ENCODE results near the gene AGBL3. TPM values are rescaled to one million over a fixed set of nuclear protein-coding genes. Genes with fewer than 3 reads are reported as not detected.

The AGBL3 gene
- total and polyA plus RNA-seq, 2 of the 8 experiments (the other 6 are each of a cell fraction or from before 2014, with no cell fraction given) = 1.1 to 1.9 TPM

GRCh38 chr7:135147899-135148721 lies 161.8 kb downstream of the AGBL3 start, which contains the start of gene TMEM140:
TMEM140 (plus strand) TSS chr7:135148072; CDS start chr7:135164442, 16,370 bp downstream.
- H3K4me1 ChIP-seq (replicated peaks in 1 of 4; ENCODE audit: control insufficient read depth in 3 of 4, insufficient read depth in 4 of 4, low read length in 3 of 4) = no peaks in the 10 kb centered on the region
- H2AFZ ChIP-seq (ENCODE audit: low read length) = no peak within 1 kb of the TSS
- H2BK20ac ChIP-seq (ENCODE audit: low read length) = no peak within 1 kb of the TSS
- no peaks in the 10 kb centered on the region for H4K20me1 ChIP-seq (replicated peaks in 1 of 2; ENCODE audit: control insufficient read depth in 1 of 2, insufficient read depth in 2 of 2, low read length in 2 of 2)
- no peak within 1 kb of the TSS for H2BK15ac ChIP-seq (ENCODE audit: low read length)
- no peak within 1 kb of the TSS for H4K8ac ChIP-seq (ENCODE audit: extremely low read depth, insufficient read depth, low read length)
- H4K5ac ChIP-seq (ENCODE audit: insufficient read length, low read depth, low read length) = no peak within 1 kb of the TSS
- no peak within 1 kb of the TSS for H2AK5ac ChIP-seq (ENCODE audit: low read depth, low read length)
- no peak within 1 kb of the TSS for H3K4me3 ChIP-seq (ENCODE audit: extremely low read depth in 1 of 4, insufficient read depth in 2 of 4, low read depth in 3 of 4, low read length in 4 of 4)
- 82% methylated on average over 13 of the region's 13 CpGs; no CpG with 5 or more reads in 1 of the 2 experiments for WGBS, 2 experiments (ENCODE audit: extremely low coverage in 1 of 2, insufficient coverage in 1 of 2, insufficient read length in 1 of 2, insufficient replicate concordance in 2 of 2, low coverage in 1 of 2, low lambda C conversion rate in 2 of 2, missing lambda C conversion rate in 1 of 2)
- no peaks in the 10 kb centered on the region for H3K36me3 ChIP-seq (ENCODE audit: control insufficient read depth in 2 of 4, insufficient read depth in 4 of 4, low read length in 3 of 4)
- CTCF ChIA-PET (ENCODE audit: partially characterized antibody) = interaction anchor here (0.7 to 1.8 kb wide), 5 partner anchors 38 to 266 kb away, joined by 3 to 6 read pairs (median 3); partner anchors contain the start of gene AGBL3
- no peaks in the 10 kb centered on the region for H3K27me3 ChIP-seq (replicated peaks in 1 of 4; ENCODE audit: control insufficient read depth in 3 of 4, extremely low read depth in 1 of 4, insufficient read depth in 3 of 4, low read length in 3 of 4)
- no peak within 1 kb of the TSS for H4K91ac ChIP-seq (replicated peaks; ENCODE audit: insufficient read length, low read length)
- TF ChIP-seq SIRT6 (IDR thresholded peaks at IDR 0.05; ENCODE audit: low read length) (no peak), SRF (IDR thresholded peaks at IDR 0.05; ENCODE audit: low read depth, low read length) (no peak), GABPA (IDR thresholded peaks at IDR 0.05; ENCODE audit: borderline replicate concordance, insufficient read depth, low read length) (no peak), SAP30 (IDR thresholded peaks at IDR 0.05; ENCODE audit: insufficient read depth, insufficient replicate concordance, low read length) (no peak), BCL11A (IDR thresholded peaks at IDR 0.05; ENCODE audit: low read depth in 2 of 2, low read length in 2 of 2) (no peak)
- H2BK12ac ChIP-seq (ENCODE audit: low read depth, low read length) = peak within 1 kb of the TSS; percentile 71; the same call in 1 of the 2 replicates
- FAIRE-seq (no peak), DNase-seq (ENCODE audit: low read depth in 1 of 2, low spot score in 2 of 2) (no peak)
- no peak within 1 kb of the TSS for H3K56ac ChIP-seq (replicated peaks; ENCODE audit: insufficient read length, low read depth, low read length)
- no peaks in the 10 kb centered on the region for H3K79me1 ChIP-seq (ENCODE audit: low read depth, low read length)
- no peaks in the 10 kb centered on the region for H3K79me2 ChIP-seq (ENCODE audit: control insufficient read depth in 1 of 2, insufficient read depth in 2 of 2, low read length in 2 of 2)
- no peak within 1 kb of the TSS for H3K4me2 ChIP-seq (ENCODE audit: insufficient read depth in 1 of 2, low read depth in 2 of 2, low read length in 2 of 2)
- H3K4ac ChIP-seq (replicated peaks; ENCODE audit: insufficient read length, low read depth, low read length) = no peak within 1 kb of the TSS
- H3K27ac ChIP-seq (ENCODE audit: low read depth, low read length) = no peak within 1 kb of the TSS
- H2BK5ac ChIP-seq (ENCODE audit: low read depth, low read length) = peak within 1 kb of the TSS; percentile 75; the same call in 1 of the 2 replicates
- H3K23ac ChIP-seq (ENCODE audit: insufficient read length) = no peak within 1 kb of the TSS
- POLR2A ChIA-PET (ENCODE audit: partially characterized antibody) = interaction anchor here (1.0 to 1.6 kb wide), 3 partner anchors 11 to 23 kb away, joined by 3 to 6 read pairs (median 4); no protein-coding TSS in a partner anchor
- no peak within 1 kb of the TSS for H2BK120ac ChIP-seq (replicated peaks; ENCODE audit: low read depth, low read length)
- no peak within 1 kb of the TSS for H3K14ac ChIP-seq (ENCODE audit: insufficient read length)
- no peaks in the 10 kb centered on the region for H3K9me3 ChIP-seq (ENCODE audit: insufficient read depth in 2 of 2, low read depth in 1 of 2, low read length in 1 of 2)
- no peak within 1 kb of the TSS for H3K18ac ChIP-seq (ENCODE audit: extremely low read depth, low read length)
- H3K9ac ChIP-seq (replicated peaks in 1 of 4; ENCODE audit: extremely low read depth in 1 of 4, low read depth in 3 of 4, low read length in 3 of 4) = no peak within 1 kb of the TSS
- no peaks in the 10 kb centered on the region for H3K23me2 ChIP-seq (ENCODE audit: low read depth, low read length)

Data from H1 (cell line).